Measurements from ENCODE around the gene IER5L.

The IER5L gene

GRCh38 chr9:129174724-129175514, 3.1 kb downstream of the IER5L start:
- H3K4me1 ChIP-seq: peaks cover 5% of the 10 kb centered on the region
- H3K4me2 ChIP-seq (ENCODE audit: low read length): peak overlapping the region; percentile 100
- H3K27ac ChIP-seq: peak overlapping the region; percentile 85
- no peaks in the 10 kb centered on the region for H3K79me2 ChIP-seq
- H3K9ac ChIP-seq: no peak overlapping the region
- TF ChIP-seq CTCF (IDR thresholded peaks at IDR 0.05): no peak
- H3K9me3 ChIP-seq (ENCODE audit: control insufficient read depth, low read length): no peaks in the 10 kb centered on the region
- H3K4me3 ChIP-seq (ENCODE audit: low read depth, low read length): peak overlapping the region; percentile 82
- H3K36me3 ChIP-seq (ENCODE audit: control insufficient read depth, insufficient read depth, low read length): no peaks in the 10 kb centered on the region
- H3K27me3 ChIP-seq (ENCODE audit: control insufficient read depth, insufficient read depth, low read length): no peaks in the 10 kb centered on the region
- H2AFZ ChIP-seq: peak overlapping the region; percentile 80

- no peaks in the 10 kb centered on the region for H3K9me3 ChIP-seq (ENCODE audit: control insufficient read depth, low read length)
- H3K27ac ChIP-seq: peak overlapping the region; percentile 85
- H3K4me1 ChIP-seq: peaks cover 5% of the 10 kb centered on the region
- peak; percentile 87 for TF ChIP-seq CTCF (IDR thresholded peaks at IDR 0.05)
- peak overlapping the region; percentile 100 for H3K4me2 ChIP-seq (ENCODE audit: low read length)
- H3K79me2 ChIP-seq: no peaks in the 10 kb centered on the region
- peak overlapping the region; percentile 80 for H2AFZ ChIP-seq
- no peaks in the 10 kb centered on the region for H3K27me3 ChIP-seq (ENCODE audit: control insufficient read depth, insufficient read depth, low read length)
- peak overlapping the region; percentile 82 for H3K4me3 ChIP-seq (ENCODE audit: low read depth, low read length)
- H3K36me3 ChIP-seq (ENCODE audit: control insufficient read depth, insufficient read depth, low read length): no peaks in the 10 kb centered on the region
- H3K9ac ChIP-seq: no peak overlapping the region
Measured at GRCh38 chr9:129174102-129174723, 3.8 kb downstream of the IER5L start.

- Histone ChIP-seq H3K36me3 (ENCODE audit: control insufficient read depth, insufficient read depth, low read length) (no peaks in the 10 kb centered on the region), H3K9ac (no peak overlapping the region), H3K79me2 (no peaks in the 10 kb centered on the region), H3K4me2 (ENCODE audit: low read length) (peak overlapping the region; percentile 100), H3K27me3 (ENCODE audit: control insufficient read depth, insufficient read depth, low read length) (no peaks in the 10 kb centered on the region), H3K27ac (no peak overlapping the region), H3K4me1 (peaks cover 5% of the 10 kb centered on the region), H3K4me3 (ENCODE audit: low read depth, low read length) (peak overlapping the region; percentile 82), H2AFZ (peak overlapping the region; percentile 80), H3K9me3 (ENCODE audit: control insufficient read depth, low read length) (no peaks in the 10 kb centered on the region)
- TF ChIP-seq CTCF (IDR thresholded peaks at IDR 0.05): no peak
Measured at GRCh38 chr9:129173296-129174101, 4.6 kb downstream of the IER5L start.

- no peaks in the 10 kb centered on the region for H3K79me2 ChIP-seq
- no peak overlapping the region for H3K4me3 ChIP-seq (ENCODE audit: low read depth, low read length)
- H3K9me3 ChIP-seq (ENCODE audit: control insufficient read depth, low read length): no peaks in the 10 kb centered on the region
- no peaks in the 10 kb centered on the region for H3K27me3 ChIP-seq (ENCODE audit: control insufficient read depth, insufficient read depth, low read length)
- H2AFZ ChIP-seq: no peak overlapping the region
- no peak overlapping the region for H3K4me2 ChIP-seq (ENCODE audit: low read length)
- H3K4me1 ChIP-seq: peaks cover 6% of the 10 kb centered on the region
- no peak for TF ChIP-seq CTCF (IDR thresholded peaks at IDR 0.05)
- no peaks in the 10 kb centered on the region for H3K36me3 ChIP-seq (ENCODE audit: control insufficient read depth, insufficient read depth, low read length)
- H3K9ac ChIP-seq: no peak overlapping the region
- no peak overlapping the region for H3K27ac ChIP-seq
Measured at GRCh38 chr9:129172816-129173215, 5.2 kb downstream of the IER5L start.

All from parathyroid adenoma (tissue), 2 donors.